ENCODE measurements around the gene LGALSL.
"Not testable (repeated sequence)": the region's sequence is repeated elsewhere in the genome, so short reads cannot be mapped to it uniquely, and the experiment has no call there.

LGALSL gene

GRCh38 chr2:64439194-64439593 is 14.8 kb upstream of the LGALSL start:
- no peak for TF ChIP-seq TSHZ2 (CRISPR knock-in tag; IDR thresholded peaks at IDR 0.05)
- TF ChIP-seq OSR1 (CRISPR knock-in tag; IDR thresholded peaks at IDR 0.05): no peak
- no peak for TF ChIP-seq SNAI2 (CRISPR knock-in tag; IDR thresholded peaks at IDR 0.05)
- no peak for ATAC-seq

GRCh38 chr2:64440843-64441242 is 13.1 kb upstream of the LGALSL start:
- no peak for ATAC-seq
- TF ChIP-seq ARNTL (CRISPR knock-in tag; IDR thresholded peaks at IDR 0.05; ENCODE audit: borderline replicate concordance, low read depth) (no peak), CSRNP3 (CRISPR knock-in tag; IDR thresholded peaks at IDR 0.05) (no peak), ZFP3 (CRISPR knock-in tag; IDR thresholded peaks at IDR 0.05) (no peak), GLIS3 (CRISPR knock-in tag; IDR thresholded peaks at IDR 0.05) (no peak), SNAI2 (CRISPR knock-in tag; IDR thresholded peaks at IDR 0.05) (no peak), ZFP30 (CRISPR knock-in tag; IDR thresholded peaks at IDR 0.05) (no peak), TOX (CRISPR knock-in tag; IDR thresholded peaks at IDR 0.05; ENCODE audit: borderline replicate concordance) (no peak)

- no peak for TF ChIP-seq PATZ1 (CRISPR knock-in tag; IDR thresholded peaks at IDR 0.05; ENCODE audit: borderline replicate concordance)
- TF ChIP-seq CSRNP3 (CRISPR knock-in tag; IDR thresholded peaks at IDR 0.05): no peak
- TF ChIP-seq ZNF8 (CRISPR knock-in tag; IDR thresholded peaks at IDR 0.05): no peak
- no peak for TF ChIP-seq CSDC2 (CRISPR knock-in tag; IDR thresholded peaks at IDR 0.05)
- no peak for ATAC-seq
These were observed 11.7 kb upstream of the LGALSL start for GRCh38 chr2:64442277-64442676.

- ATAC-seq: no peak
- no peak for TF ChIP-seq TOX (CRISPR knock-in tag; IDR thresholded peaks at IDR 0.05; ENCODE audit: borderline replicate concordance)
These were observed 11.0 kb upstream of the LGALSL start for GRCh38 chr2:64442801-64443429.

- not testable (repeated sequence) for ATAC-seq
These were observed 8.0 kb upstream of the LGALSL start for GRCh38 chr2:64445970-64446369.

GRCh38 chr2:64447317-64448040 is 6.5 kb upstream of the LGALSL start:
- TF ChIP-seq TOX (CRISPR knock-in tag; IDR thresholded peaks at IDR 0.05; ENCODE audit: borderline replicate concordance) (no peak), PPARA (CRISPR knock-in tag; IDR thresholded peaks at IDR 0.05; ENCODE audit: borderline replicate concordance) (no peak), CSRNP3 (CRISPR knock-in tag; IDR thresholded peaks at IDR 0.05) (no peak), CSDC2 (CRISPR knock-in tag; IDR thresholded peaks at IDR 0.05) (no peak), GLIS3 (CRISPR knock-in tag; IDR thresholded peaks at IDR 0.05) (no peak), POU6F1 (CRISPR knock-in tag; IDR thresholded peaks at IDR 0.05; ENCODE audit: borderline replicate concordance, low read depth) (no peak)
- no peak for ATAC-seq
